Neuronal stem cell (in vitro differentiated cells): Measurements from ENCODE around the gene TNFRSF12A.

Source experiments
- DNase-seq: peaks from one replicate; pipeline ENCODE4 v3.0.0-alpha.2; 2013; ENCODE audit warnings: low spot score
- H2AFZ ChIP-seq: one replicate; pipeline ENCODE4 v1.6.1; 2013; ENCODE audit warnings: mild to moderate bottlenecking, low read length, inconsistent platforms
- H2AK5ac ChIP-seq: 2 replicates; pipeline ENCODE4 v1.6.1; 2013; ENCODE audit warnings: low read depth, mild to moderate bottlenecking, inconsistent platforms, low read length, moderate library complexity, mixed read lengths
- H2BK120ac ChIP-seq: 2 replicates; pipeline ENCODE4 v1.6.1; 2013; ENCODE audit warnings: low read depth, mild to moderate bottlenecking, inconsistent platforms, low read length, moderate library complexity, mixed read lengths
- H2BK12ac ChIP-seq: one replicate; pipeline ENCODE4 v1.6.1; 2013; ENCODE audit warnings: low read length, inconsistent platforms
- H2BK15ac ChIP-seq: 2 replicates; pipeline ENCODE4 v1.6.1; 2013; ENCODE audit warnings: mild to moderate bottlenecking, low read length, inconsistent platforms, mixed read lengths
- H2BK5ac ChIP-seq: one replicate; pipeline ENCODE4 v1.6.1; 2013; ENCODE audit warnings: inconsistent platforms, mild to moderate bottlenecking, low read length, moderate library complexity
- H3K14ac ChIP-seq: one replicate; pipeline ENCODE4 v1.6.1; 2013; ENCODE audit warnings: low read length, inconsistent platforms
- H3K18ac ChIP-seq: 2 replicates; pipeline ENCODE4 v1.6.1; 2013; ENCODE audit warnings: low read length, inconsistent platforms
- H3K23ac ChIP-seq: 2 replicates; pipeline ENCODE4 v1.6.1; 2013; ENCODE audit warnings: low read depth, mild to moderate bottlenecking, mixed read lengths, low read length, inconsistent platforms; ENCODE audit not compliant: poor library complexity
- H3K27ac ChIP-seq: replicated peaks from 3 replicates; pipeline ENCODE4 v1.5.1; 2013; ENCODE audit warnings: low read length, inconsistent platforms
- H3K27me3 ChIP-seq, 3 experiments: 2 replicates each; pipeline ENCODE4 v1.6.1; 2013; ENCODE audit warnings: low read length in 3 of 3, mild to moderate bottlenecking in 2 of 3, inconsistent platforms in 1 of 3, low read depth in 1 of 3, mixed read lengths in 1 of 3, moderate library complexity in 1 of 3; ENCODE audit not compliant: control insufficient read depth in 3 of 3, insufficient read depth in 3 of 3
- H3K36me3 ChIP-seq, 2 donors: replicated peaks in 1 of 2; 2 replicates each; pipeline ENCODE4 v1.6.1; 2013; ENCODE audit warnings: low read length in 2 of 2; ENCODE audit not compliant: control insufficient read depth in 2 of 2, insufficient read depth in 2 of 2
- H3K4ac ChIP-seq: 2 replicates; pipeline ENCODE4 v1.6.1; 2013; ENCODE audit warnings: inconsistent platforms, mild to moderate bottlenecking, low read length, moderate library complexity
- H3K4me1 ChIP-seq, 2 donors: 1 replicate in 1 of 2; 2 replicates in 1 of 2; pipeline ENCODE4 v1.6.1; 2013; ENCODE audit warnings: low read length in 2 of 2, low read depth in 1 of 2; ENCODE audit not compliant: control insufficient read depth in 2 of 2, insufficient read depth in 1 of 2
- H3K4me2 ChIP-seq: one replicate; pipeline ENCODE4 v1.6.1; 2013; ENCODE audit warnings: mild to moderate bottlenecking, low read length, inconsistent platforms; ENCODE audit not compliant: insufficient read depth, poor library complexity, severe bottlenecking
- H3K4me3 ChIP-seq, 2 donors: 2 replicates each; pipeline ENCODE4 v1.5.1; 2013; ENCODE audit warnings: low read length in 2 of 2, mild to moderate bottlenecking in 2 of 2, inconsistent platforms in 1 of 2, moderate library complexity in 1 of 2
- H3K79me1 ChIP-seq: one replicate; pipeline ENCODE4 v1.6.1; 2013; ENCODE audit warnings: low read depth, mild to moderate bottlenecking, inconsistent platforms, low read length, moderate library complexity
- H3K9ac ChIP-seq: one replicate; pipeline ENCODE4 v1.6.1; 2013; ENCODE audit warnings: mild to moderate bottlenecking, low read depth, low read length, inconsistent platforms; ENCODE audit not compliant: poor library complexity
- H3K9me3 ChIP-seq, 2 donors: replicated peaks in 1 of 2; 2 replicates each; pipeline versions ENCODE3 to v1.6.1; 2013; ENCODE audit warnings: low read length in 2 of 2, mild to moderate bottlenecking in 2 of 2, inconsistent platforms in 1 of 2, low read depth in 1 of 2, mixed read lengths in 1 of 2, moderate library complexity in 1 of 2; ENCODE audit not compliant: control insufficient read depth in 2 of 2, insufficient read depth in 1 of 2
- H4K8ac ChIP-seq: one replicate; pipeline ENCODE4 v1.6.1; 2013; ENCODE audit warnings: low read depth, mild to moderate bottlenecking, inconsistent platforms, low read length, moderate library complexity
- H4K91ac ChIP-seq: one replicate; pipeline ENCODE4 v1.6.1; 2013; ENCODE audit warnings: low read length, low read depth, mild to moderate bottlenecking, inconsistent platforms; ENCODE audit not compliant: poor library complexity
- WGBS, 2 donors: extraction: QIAGEN DNeasy Blood & Tissue Kit; methylation state at CpG; one replicate each; pipeline ENCODE4 v1.1.7; 2013; ENCODE audit warnings: missing lambda C conversion rate in 2 of 2, mixed read lengths in 1 of 2; ENCODE audit not compliant: insufficient read length in 2 of 2, insufficient replicate concordance in 1 of 2; ENCODE audit errors: extremely low coverage in 2 of 2; 5-methylcytosine and 5-hydroxymethylcytosine counted together

The TNFRSF12A gene

GRCh38 chr16:2985462-2985861, 34.7 kb upstream of the TNFRSF12A start:
- Histone ChIP-seq H2BK15ac (peak overlapping the region; percentile 54), H3K18ac (no peak overlapping the region), H4K8ac (no peak overlapping the region), H3K27ac (no peak overlapping the region), H3K27me3 (peaks cover 0 to 62% (median 0%) of the 10 kb centered on the region in 3 experiments), H3K4ac (no peak overlapping the region), H4K91ac (no peak overlapping the region), H2AK5ac (peak overlapping the region; percentile 89), H2BK120ac (no peak overlapping the region), H3K4me3 (no peak overlapping the region), H3K9me3 (no peaks in the 10 kb centered on the region), H3K4me1 (peaks cover 8 to 17% of the 10 kb centered on the region in 2 donors), H2BK5ac (peak overlapping the region; percentile 19), H3K23ac (peak overlapping the region; percentile 81), H3K14ac (no peak overlapping the region), H3K79me1 (no peaks in the 10 kb centered on the region), H3K36me3 (no peaks in the 10 kb centered on the region), H3K4me2 (no peak overlapping the region), H2AFZ (no peak overlapping the region), H2BK12ac (peak overlapping the region; percentile 96), H3K9ac (peak overlapping the region; percentile 32)
- no CpG with 5 or more reads among the region's 9 CpGs for WGBS, 2 donors
- no peak for DNase-seq

DNA sequence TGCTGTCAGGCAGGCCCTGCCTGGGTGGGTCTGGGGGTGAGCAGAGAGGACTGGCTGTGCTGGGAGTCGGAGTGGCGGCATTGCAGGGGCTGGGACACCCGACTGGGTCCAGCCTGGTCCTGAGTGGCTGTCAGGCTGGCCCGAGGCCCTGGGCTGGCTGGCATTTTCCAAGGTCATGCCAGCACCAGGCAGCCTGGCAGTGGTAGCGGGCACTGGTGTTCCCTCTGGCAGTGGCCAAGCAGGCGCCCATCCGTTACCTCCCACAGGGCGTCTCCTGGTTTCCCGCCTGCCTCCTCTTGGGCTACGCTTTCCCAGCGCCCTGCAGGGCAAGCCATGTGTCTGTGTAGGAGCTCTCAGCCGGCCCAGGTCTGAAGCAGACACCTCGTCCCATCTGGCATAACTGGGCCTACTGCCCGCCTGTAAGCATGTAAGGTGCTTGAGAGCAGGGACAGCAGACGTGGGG, 34.2 kb upstream of the TNFRSF12A start:
- no peak for DNase-seq
- H2BK5ac ChIP-seq: peak overlapping the region; percentile 19
- H3K9me3 ChIP-seq: no peaks in the 10 kb centered on the region
- H3K4me3 ChIP-seq: no peak overlapping the region
- H3K23ac ChIP-seq: peak overlapping the region; percentile 81
- peaks cover 8 to 14% of the 10 kb centered on the region in 2 donors for H3K4me1 ChIP-seq
- no peak overlapping the region for H3K9ac ChIP-seq
- peak overlapping the region; percentile 89 for H2AK5ac ChIP-seq
- no peaks in the 10 kb centered on the region for H3K36me3 ChIP-seq
- H2BK12ac ChIP-seq: peak overlapping the region; percentile 96
- no peaks in the 10 kb centered on the region for H3K79me1 ChIP-seq
- H3K4ac ChIP-seq: no peak overlapping the region
- peak overlapping the region; percentile 54 for H2BK15ac ChIP-seq
- H3K18ac ChIP-seq: peak overlapping the region; percentile 28
- no peak overlapping the region for H3K4me2 ChIP-seq
- no peak overlapping the region for H2BK120ac ChIP-seq
- H4K8ac ChIP-seq: no peak overlapping the region
- no peak overlapping the region for H4K91ac ChIP-seq
- H3K27ac ChIP-seq: no peak overlapping the region
- peaks cover 0 to 66% (median 0%) of the 10 kb centered on the region in 3 experiments for H3K27me3 ChIP-seq
- H2AFZ ChIP-seq: no peak overlapping the region
- H3K14ac ChIP-seq: peak overlapping the region; percentile 89
- WGBS, 2 donors: no CpG with 5 or more reads among the region's 15 CpGs

- H2BK12ac ChIP-seq: no peak overlapping the region
- H3K4me1 ChIP-seq: peaks cover 4 to 7% of the 10 kb centered on the region in 2 donors
- H4K91ac ChIP-seq: no peak overlapping the region
- peak overlapping the region; percentile 48 for H3K18ac ChIP-seq
- H4K8ac ChIP-seq: no peak overlapping the region
- H3K4me3 ChIP-seq: no peak overlapping the region
- no peaks in the 10 kb centered on the region for H3K79me1 ChIP-seq
- no peak overlapping the region for H3K27ac ChIP-seq
- no peak overlapping the region for H3K4me2 ChIP-seq
- peak overlapping the region; percentile 2 for H3K9ac ChIP-seq
- no peak overlapping the region for H3K4ac ChIP-seq
- H3K9me3 ChIP-seq: no peaks in the 10 kb centered on the region
- no peak overlapping the region for H3K23ac ChIP-seq
- WGBS, 2 donors: no CpG with 5 or more reads among the region's 17 CpGs
- H3K36me3 ChIP-seq: no peaks in the 10 kb centered on the region
- peak overlapping the region; percentile 54 for H2BK15ac ChIP-seq
- peak overlapping the region; percentile 88 for H2AK5ac ChIP-seq
- peak overlapping the region; percentile 53 for H2BK5ac ChIP-seq
- H2AFZ ChIP-seq: no peak overlapping the region
- peak overlapping the region; percentile 17 for H3K14ac ChIP-seq
- H2BK120ac ChIP-seq: no peak overlapping the region
- no peak for DNase-seq
- H3K27me3 ChIP-seq: peaks cover 0 to 74% (median 0%) of the 10 kb centered on the region in 3 experiments
These were observed 33.5 kb upstream of the TNFRSF12A start for GRCh38 chr16:2986623-2987188.

DNA sequence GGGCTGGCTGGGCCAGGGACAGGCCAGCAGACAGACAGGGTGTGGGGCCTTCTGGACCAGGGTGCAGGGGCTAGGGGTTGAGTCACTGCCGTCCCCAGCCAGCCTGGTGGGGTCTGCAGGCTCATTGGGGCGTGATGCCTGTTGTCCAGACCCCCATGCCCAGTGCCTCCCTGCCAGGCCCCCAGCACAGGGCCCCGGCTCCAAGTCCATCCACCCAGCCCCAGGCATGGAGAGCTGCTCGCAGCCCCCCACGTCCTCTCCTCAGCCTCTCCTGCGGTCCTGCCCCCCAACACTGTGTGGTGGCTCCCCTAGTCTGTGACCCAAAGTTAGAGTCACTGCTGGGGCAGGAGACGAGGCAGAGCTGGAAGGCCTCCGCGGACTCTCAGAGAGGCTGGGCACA, 32.9 kb upstream of the TNFRSF12A start:
- Histone ChIP-seq H3K4me3 (no peak overlapping the region), H3K23ac (no peak overlapping the region), H2BK5ac (peak overlapping the region; percentile 53), H2BK12ac (peak overlapping the region; percentile 73), H3K9ac (no peak overlapping the region), H2BK15ac (peak overlapping the region; percentile 54), H3K79me1 (no peaks in the 10 kb centered on the region), H2AK5ac (peak overlapping the region; percentile 88), H2AFZ (no peak overlapping the region), H3K9me3 (no peaks in the 10 kb centered on the region), H3K4me1 (peaks cover 0 to 3% of the 10 kb centered on the region in 2 donors), H3K4me2 (no peak overlapping the region), H4K8ac (no peak overlapping the region), H2BK120ac (no peak overlapping the region), H3K27ac (no peak overlapping the region), H4K91ac (no peak overlapping the region), H3K36me3 (no peaks in the 10 kb centered on the region), H3K18ac (peak overlapping the region; percentile 83), H3K14ac (peak overlapping the region; percentile 71), H3K27me3 (peaks cover 0 to 77% (median 0%) of the 10 kb centered on the region in 3 experiments), H3K4ac (no peak overlapping the region)
- no peak for DNase-seq
- WGBS, 2 donors: no CpG with 5 or more reads among the region's 9 CpGs
